ENCODE measurements around the gene SLC39A9. TPM values are rescaled to one million over a fixed set of nuclear protein-coding genes. Genes with fewer than 3 reads are reported as not detected.

The SLC39A9 gene
- polyA plus RNA-seq, 1 experiment: 70.3 TPM

GRCh38 chr14:69374235-69374634 lies 24.3 kb upstream of the SLC39A9 start:
- no peak for DNase-seq (ENCODE audit: low read depth)
- H3K36me3 ChIP-seq (ENCODE audit: control insufficient read depth, insufficient read depth, low read length): peaks cover 1% of the 10 kb centered on the region; the same call in 1 of the 2 replicates
- H3K27me3 ChIP-seq (ENCODE audit: control insufficient read depth, insufficient read depth, low read length): no peaks in the 10 kb centered on the region
- POLR2A ChIA-PET: interaction anchor here (0.5 kb wide), 1 partner anchor 9 kb away, joined by 8 read pairs; no protein-coding TSS in a partner anchor
- TF ChIP-seq, protein P1, sequence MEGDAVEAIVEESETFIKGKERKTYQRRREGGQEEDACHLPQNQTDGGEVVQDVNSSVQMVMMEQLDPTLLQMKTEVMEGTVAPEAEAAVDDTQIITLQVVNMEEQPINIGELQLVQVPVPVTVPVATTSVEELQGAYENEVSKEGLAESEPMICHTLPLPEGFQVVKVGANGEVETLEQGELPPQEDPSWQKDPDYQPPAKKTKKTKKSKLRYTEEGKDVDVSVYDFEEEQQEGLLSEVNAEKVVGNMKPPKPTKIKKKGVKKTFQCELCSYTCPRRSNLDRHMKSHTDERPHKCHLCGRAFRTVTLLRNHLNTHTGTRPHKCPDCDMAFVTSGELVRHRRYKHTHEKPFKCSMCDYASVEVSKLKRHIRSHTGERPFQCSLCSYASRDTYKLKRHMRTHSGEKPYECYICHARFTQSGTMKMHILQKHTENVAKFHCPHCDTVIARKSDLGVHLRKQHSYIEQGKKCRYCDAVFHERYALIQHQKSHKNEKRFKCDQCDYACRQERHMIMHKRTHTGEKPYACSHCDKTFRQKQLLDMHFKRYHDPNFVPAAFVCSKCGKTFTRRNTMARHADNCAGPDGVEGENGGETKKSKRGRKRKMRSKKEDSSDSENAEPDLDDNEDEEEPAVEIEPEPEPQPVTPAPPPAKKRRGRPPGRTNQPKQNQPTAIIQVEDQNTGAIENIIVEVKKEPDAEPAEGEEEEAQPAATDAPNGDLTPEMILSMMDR (IDR thresholded peaks at IDR 0.05; ENCODE audit: insufficient read depth, low read depth, low read length): no peak
- no peak overlapping the region for H3K4me3 ChIP-seq (ENCODE audit: low read depth, low read length)
- CTCF ChIA-PET: no interaction called here

- no peaks in the 10 kb centered on the region for H3K27me3 ChIP-seq (ENCODE audit: control insufficient read depth, insufficient read depth, low read length)
- ChIA-PET CTCF (no interaction called here), POLR2A (no interaction called here)
- no peak for DNase-seq (ENCODE audit: low read depth)
- H3K36me3 ChIP-seq (ENCODE audit: control insufficient read depth, insufficient read depth, low read length): no peaks in the 10 kb centered on the region
- TF ChIP-seq, protein P1 (IDR thresholded peaks at IDR 0.05; ENCODE audit: insufficient read depth, low read depth, low read length): no peak
- H3K4me3 ChIP-seq (ENCODE audit: low read depth, low read length): no peak overlapping the region
These were observed 23.3 kb upstream of the SLC39A9 start for GRCh38 chr14:69375182-69375581.

GRCh38 chr14:69375722-69376121 lies 22.8 kb upstream of the SLC39A9 start:
- POLR2A ChIA-PET: no interaction called here
- TF ChIP-seq, protein P1 (IDR thresholded peaks at IDR 0.05; ENCODE audit: insufficient read depth, low read depth, low read length): no peak
- CTCF ChIA-PET: interaction anchor here (0.8 to 1.5 kb wide), 3 partner anchors 9 to 133 kb away, joined by 3 to 5 read pairs (median 5); no protein-coding TSS in a partner anchor
- H3K36me3 ChIP-seq (ENCODE audit: control insufficient read depth, insufficient read depth, low read length): no peaks in the 10 kb centered on the region; the same call in 1 of the 2 replicates
- no peak for DNase-seq (ENCODE audit: low read depth)
- H3K4me3 ChIP-seq (ENCODE audit: low read depth, low read length): no peak overlapping the region
- no peaks in the 10 kb centered on the region for H3K27me3 ChIP-seq (ENCODE audit: control insufficient read depth, insufficient read depth, low read length)

DNA sequence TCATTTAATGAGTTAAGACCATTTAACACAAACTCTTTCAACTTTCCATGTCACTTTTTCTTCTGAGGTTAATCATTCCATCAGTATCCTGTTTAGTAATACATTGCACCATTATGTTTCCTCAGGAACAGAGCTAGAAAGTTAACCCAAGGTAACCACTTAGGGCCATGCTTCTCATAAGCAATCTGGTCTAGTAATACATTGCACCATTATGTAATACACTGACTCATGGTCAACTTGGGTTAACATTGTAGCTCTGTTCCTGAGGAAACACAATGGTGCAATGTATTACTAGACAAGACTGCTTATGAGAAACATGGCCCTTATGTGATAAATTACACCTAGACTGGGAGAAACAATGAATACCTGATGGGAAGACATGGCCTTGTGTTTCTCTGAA lies 22.1 kb upstream of the SLC39A9 start:
- TF ChIP-seq, protein P1 (IDR thresholded peaks at IDR 0.05; ENCODE audit: insufficient read depth, low read depth, low read length): no peak
- POLR2A ChIA-PET: no interaction called here
- DNase-seq (ENCODE audit: low read depth): no peak
- no peak overlapping the region for H3K4me3 ChIP-seq (ENCODE audit: low read depth, low read length)
- CTCF ChIA-PET: interaction anchor here (0.8 to 1.5 kb wide), 3 partner anchors 9 to 133 kb away, joined by 3 to 5 read pairs (median 5); no protein-coding TSS in a partner anchor
- no peaks in the 10 kb centered on the region for H3K27me3 ChIP-seq (ENCODE audit: control insufficient read depth, insufficient read depth, low read length)
- H3K36me3 ChIP-seq (ENCODE audit: control insufficient read depth, insufficient read depth, low read length): no peaks in the 10 kb centered on the region; the same call in 1 of the 2 replicates

- CTCF ChIA-PET: no interaction called here
- TF ChIP-seq, protein P1 (IDR thresholded peaks at IDR 0.05; ENCODE audit: insufficient read depth, low read depth, low read length): no peak
- no peaks in the 10 kb centered on the region; the same call in 1 of the 2 replicates for H3K36me3 ChIP-seq (ENCODE audit: control insufficient read depth, insufficient read depth, low read length)
- DNase-seq (ENCODE audit: low read depth): no peak
- no peaks in the 10 kb centered on the region for H3K27me3 ChIP-seq (ENCODE audit: control insufficient read depth, insufficient read depth, low read length)
- H3K4me3 ChIP-seq (ENCODE audit: low read depth, low read length): no peak overlapping the region
- POLR2A ChIA-PET: no interaction called here
These were observed 20.2 kb upstream of the SLC39A9 start for GRCh38 chr14:69378274-69378673.

All from BJ (cell line).